AG10803 (cell line): Measurements from ENCODE around the gene PUS1.

ENCODE experiments used
- DNase-seq: peaks from one replicate; pipeline ENCODE4 v3.0.0; 2010; ENCODE audit warnings: low read depth
- H3K4me3 ChIP-seq: 2 replicates; pipeline ENCODE4 v1.5.1; 2011; ENCODE audit warnings: mild to moderate bottlenecking, low read length, control low read depth
- TF ChIP-seq, protein P1 (sequence below): conservative IDR thresholded peaks from 2 replicates; pipeline ENCODE4 v1.5.1; 2011; ENCODE audit warnings: mild to moderate bottlenecking, low read length, control low read depth, inconsistent platforms

The PUS1 gene

DNA sequence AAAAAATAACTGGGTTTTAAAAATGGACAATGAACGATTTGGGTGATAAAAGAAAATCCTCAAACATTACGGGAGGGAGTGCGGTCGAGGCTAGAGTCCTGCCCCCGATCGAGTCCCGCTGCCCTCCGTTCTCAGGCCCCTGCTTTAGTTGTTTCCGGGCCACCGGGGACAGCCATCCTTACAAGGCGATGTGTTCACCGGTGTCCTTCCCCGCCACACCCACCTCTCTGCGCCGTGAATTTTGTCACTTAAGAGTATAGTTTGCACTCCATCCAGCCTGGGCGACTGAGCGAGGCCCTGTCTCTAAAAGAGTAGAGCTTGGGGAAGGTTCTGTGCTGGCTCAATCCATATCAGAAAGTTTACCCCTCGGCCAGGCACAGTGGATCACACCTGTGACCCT lies 31.8 kb upstream of the PUS1 start:
- TF ChIP-seq, protein P1, sequence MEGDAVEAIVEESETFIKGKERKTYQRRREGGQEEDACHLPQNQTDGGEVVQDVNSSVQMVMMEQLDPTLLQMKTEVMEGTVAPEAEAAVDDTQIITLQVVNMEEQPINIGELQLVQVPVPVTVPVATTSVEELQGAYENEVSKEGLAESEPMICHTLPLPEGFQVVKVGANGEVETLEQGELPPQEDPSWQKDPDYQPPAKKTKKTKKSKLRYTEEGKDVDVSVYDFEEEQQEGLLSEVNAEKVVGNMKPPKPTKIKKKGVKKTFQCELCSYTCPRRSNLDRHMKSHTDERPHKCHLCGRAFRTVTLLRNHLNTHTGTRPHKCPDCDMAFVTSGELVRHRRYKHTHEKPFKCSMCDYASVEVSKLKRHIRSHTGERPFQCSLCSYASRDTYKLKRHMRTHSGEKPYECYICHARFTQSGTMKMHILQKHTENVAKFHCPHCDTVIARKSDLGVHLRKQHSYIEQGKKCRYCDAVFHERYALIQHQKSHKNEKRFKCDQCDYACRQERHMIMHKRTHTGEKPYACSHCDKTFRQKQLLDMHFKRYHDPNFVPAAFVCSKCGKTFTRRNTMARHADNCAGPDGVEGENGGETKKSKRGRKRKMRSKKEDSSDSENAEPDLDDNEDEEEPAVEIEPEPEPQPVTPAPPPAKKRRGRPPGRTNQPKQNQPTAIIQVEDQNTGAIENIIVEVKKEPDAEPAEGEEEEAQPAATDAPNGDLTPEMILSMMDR = no peak
- no peak for DNase-seq
- H3K4me3 ChIP-seq = no peak overlapping the region

DNA sequence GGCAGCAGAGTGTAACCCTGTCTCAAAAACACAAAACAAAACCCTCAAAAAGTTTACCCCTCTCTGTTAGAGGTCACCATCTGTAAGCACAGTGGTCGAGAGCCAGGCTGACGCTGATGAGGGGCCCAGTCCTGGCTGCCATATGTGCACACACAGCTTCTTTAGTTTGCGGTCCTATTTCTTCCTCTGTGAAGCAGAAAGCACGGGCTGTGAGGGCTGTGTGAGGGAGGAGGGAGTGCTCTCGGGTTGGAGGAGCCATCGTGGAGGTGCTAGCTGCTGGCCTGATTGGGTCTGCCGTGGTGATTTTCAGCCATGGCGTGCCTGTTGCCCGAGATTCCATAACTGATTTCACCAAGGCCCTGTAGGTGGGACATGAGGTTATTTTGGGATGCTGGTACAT lies 31.2 kb upstream of the PUS1 start:
- no peak overlapping the region for H3K4me3 ChIP-seq
- peak; percentile 21 for DNase-seq
- TF ChIP-seq, protein P1 = no peak

DNA sequence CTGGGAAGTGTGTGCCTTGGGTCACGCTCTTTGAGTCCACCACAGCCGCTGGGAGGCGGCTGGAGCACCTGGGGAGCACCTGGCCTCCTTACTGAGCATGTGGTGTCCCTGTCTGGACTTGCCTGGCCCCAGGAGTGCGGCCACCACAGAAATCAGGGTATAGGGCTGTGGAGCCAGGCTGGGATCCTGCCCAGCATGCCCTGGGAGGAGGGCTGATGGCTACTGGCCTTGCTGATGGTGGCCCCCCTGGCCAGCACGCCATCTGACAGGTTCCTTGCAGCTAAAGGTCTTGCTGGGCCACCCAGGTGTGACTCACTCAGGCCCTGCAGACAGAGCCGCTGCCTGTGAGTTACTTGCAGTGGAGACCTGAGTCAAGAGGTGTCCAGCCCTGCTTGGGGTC lies 28.7 kb upstream of the PUS1 start:
- TF ChIP-seq, protein P1 = no peak
- DNase-seq = no peak
- H3K4me3 ChIP-seq = no peak overlapping the region

DNA sequence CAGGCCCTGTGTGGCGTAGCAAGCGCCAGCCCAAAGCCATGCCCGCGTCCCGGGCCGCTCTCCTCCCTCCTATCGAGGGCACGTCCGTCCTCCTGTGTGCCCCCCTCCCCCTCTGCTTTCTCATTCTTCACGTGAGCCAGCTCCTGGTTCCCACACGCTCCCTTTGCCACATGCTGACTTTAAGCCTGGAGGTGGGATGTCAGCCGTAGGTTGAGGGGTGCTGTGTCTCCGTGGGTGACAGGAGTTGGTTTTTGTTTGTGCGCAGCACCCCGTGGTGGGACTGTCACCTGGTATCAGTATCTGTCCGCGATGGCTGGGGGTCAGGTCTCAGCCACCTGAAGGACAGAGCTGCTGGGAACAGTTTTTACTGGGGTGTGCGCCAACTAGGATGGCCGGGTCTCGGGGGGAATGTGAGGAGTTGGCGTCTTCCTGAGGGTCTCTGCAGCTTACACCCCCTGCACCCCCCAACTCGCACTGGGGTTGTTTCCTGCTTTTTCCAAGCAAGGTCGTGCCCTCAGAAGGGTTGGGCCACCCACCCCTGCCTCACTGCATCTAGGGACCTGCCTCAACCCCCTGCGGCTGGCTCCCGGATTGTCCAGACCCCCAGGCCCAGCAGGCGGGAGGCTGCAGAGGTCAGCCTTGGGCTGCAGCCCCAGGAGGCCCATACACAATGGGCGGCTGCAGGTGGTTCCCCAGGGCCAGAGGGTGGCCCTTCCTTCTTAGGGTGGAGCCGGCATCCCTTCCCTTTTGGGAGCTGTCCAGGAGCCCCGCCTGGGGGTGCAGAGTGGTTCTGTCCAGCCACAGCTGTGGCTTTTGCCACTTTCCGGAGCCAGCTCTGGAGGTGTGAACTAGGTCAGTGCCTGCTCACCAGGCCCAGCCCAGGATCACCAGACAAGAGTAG lies 27.4 kb upstream of the PUS1 start:
- no peak overlapping the region for H3K4me3 ChIP-seq
- TF ChIP-seq, protein P1 = no peak
- DNase-seq = no peak

DNA sequence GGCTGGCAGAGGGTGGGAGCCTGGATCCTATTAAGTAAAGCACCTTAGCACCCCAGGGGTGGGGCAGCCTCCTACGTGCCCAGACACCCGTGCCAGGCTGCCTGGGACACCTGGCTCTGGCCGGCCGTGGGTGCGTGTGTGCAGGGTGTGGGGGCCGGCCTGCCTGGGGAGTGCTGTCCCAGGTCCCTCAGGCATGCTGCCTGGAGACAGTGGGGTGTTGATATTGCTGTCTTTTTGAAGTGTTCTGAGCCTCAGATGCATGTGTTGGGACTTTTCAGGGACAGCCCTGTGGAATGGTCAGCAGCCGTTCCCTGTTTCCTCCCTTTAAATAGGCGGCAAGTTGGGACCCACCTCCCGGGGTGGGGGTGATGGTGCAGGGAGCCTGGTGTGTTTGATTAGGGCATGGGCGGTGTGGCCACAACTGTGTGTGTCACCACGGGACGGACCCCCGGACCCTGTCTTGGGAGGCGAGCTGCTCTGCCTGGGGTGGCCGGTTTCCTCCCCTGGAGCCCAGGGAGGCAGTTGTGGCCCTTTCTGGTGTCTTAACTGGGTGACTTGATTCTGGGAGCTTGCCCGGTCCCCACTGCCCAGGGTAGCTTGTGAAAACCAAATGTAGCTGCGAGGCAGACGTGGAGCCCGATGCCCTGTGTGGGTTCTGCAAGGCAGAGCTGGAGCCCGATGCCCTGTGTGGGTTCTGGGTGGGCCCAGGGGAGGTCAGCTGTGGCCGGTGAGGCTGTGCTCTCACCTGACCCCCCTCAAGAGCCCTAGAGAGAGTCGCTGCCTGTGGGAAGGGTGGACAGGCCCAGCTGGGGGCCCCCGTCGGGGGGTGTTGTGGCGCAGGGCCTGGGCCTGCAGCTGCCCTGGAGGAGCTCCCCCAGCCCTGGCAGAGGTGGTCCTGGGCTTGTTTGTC lies 26.5 kb upstream of the PUS1 start:
- no peak for DNase-seq
- no peak overlapping the region for H3K4me3 ChIP-seq
- TF ChIP-seq, protein P1 = no peak

DNA sequence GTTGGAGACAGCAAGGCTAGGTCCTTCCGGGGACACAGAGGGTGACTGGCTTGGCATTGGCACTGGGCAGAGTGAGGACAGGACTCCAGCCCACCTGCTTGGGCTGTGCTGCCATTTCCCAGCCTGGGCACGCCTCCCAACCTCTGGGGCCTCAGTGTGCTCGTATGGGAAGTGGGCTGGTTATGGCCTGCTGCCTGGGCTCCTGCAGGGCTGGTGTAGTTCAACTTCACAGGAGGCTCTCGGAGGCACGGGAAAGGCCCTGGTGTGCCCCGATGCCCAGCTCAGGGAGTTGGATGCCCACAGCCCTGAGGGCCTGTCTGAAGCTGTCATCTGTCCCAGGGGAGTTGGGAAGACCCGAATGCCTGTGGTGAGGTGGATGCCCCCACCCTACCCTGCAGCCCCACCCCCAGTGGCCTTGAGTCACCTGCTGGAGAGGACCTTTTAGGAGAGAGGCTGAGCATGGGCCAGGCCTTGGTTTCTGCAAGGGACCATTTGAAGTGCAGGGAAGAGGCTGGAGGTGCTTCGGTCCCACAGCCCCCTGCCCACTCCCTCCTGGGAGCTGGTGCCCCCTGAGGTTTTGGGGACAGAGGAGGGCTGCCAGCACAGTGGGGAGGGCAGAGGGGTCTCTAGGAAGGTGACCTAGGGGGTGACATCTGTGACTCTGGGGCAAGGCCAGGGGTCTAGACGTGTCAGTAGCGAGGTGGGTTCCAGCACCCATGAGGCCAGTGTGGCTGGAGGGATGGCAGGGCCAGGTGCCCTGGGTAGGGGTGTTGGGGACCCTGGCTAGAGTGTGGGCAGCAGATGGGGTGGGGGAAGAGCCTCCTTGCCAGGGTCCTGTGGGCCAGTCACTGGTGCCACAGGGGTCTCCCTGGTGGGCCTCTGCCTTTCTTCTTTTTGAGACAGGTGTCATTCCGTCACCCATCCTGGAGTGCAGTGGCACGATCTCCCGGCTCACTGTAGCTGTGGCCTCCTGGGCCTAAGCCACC lies 25.5 kb upstream of the PUS1 start:
- no peak overlapping the region for H3K4me3 ChIP-seq
- DNase-seq = no peak
- TF ChIP-seq, protein P1 = no peak
